H4 (cell line): Measurements from ENCODE around the gene ZNF182. TPM values are rescaled to one million over a fixed set of nuclear protein-coding genes. Genes with fewer than 3 reads are reported as not detected.

Experiments used
- total RNA-seq: library from RNA; depleted of rRNA; stranded (reverse); fragments of >200 nt; shearing (Covaris generic); gene quantifications from 2 replicates; pipeline ENCODE4 v1.2.3, GENCODE V29; 2014; rRNA removed

ZNF182 gene
- total RNA-seq, 1 experiment from 2014 or later: 3.6 TPM

Other genes starting within 250 kb of the ZNF182 start
- 1.5 and 2.3 TPM in 2 replicates for gene ZNF81, start 167.1 kb downstream of the ZNF182 start, total RNA-seq
- not detected in 2 replicates for gene SPACA5, start 3.0 kb upstream of the ZNF182 start, total RNA-seq
- 4.4 and 4.5 TPM in 2 replicates for gene ZNF630, start 67.7 kb upstream of the ZNF182 start, total RNA-seq
- gene SPACA5B, start 126.6 kb upstream of the ZNF182 start, total RNA-seq: not detected in 2 replicates
- gene SSX5, start 192.8 kb upstream of the ZNF182 start, total RNA-seq: not detected in 2 replicates